ENCODE data around the gene NCK2.

NCK2 gene

GRCh38 chr2:105796131-105796638 is 51.5 kb downstream of the NCK2 start:
- DNase-seq, result peak; percentile 72

GRCh38 chr2:105796791-105797190 is 52.1 kb downstream of the NCK2 start:
- DNase-seq, result no peak

- DNase-seq, result no peak
Measured at GRCh38 chr2:105797298-105797819, 52.6 kb downstream of the NCK2 start.

GRCh38 chr2:105798595-105798994 is 53.9 kb downstream of the NCK2 start:
- DNase-seq, result no peak

- DNase-seq, result no peak
Measured at GRCh38 chr2:105800036-105800713, 55.5 kb downstream of the NCK2 start.

GRCh38 chr2:105800953-105801635 is 56.4 kb downstream of the NCK2 start:
- DNase-seq, result no peak

GRCh38 chr2:105801961-105802360 is 57.2 kb downstream of the NCK2 start:
- no peak for DNase-seq

- no peak for DNase-seq
Measured at GRCh38 chr2:105802587-105802986, 57.9 kb downstream of the NCK2 start.

GRCh38 chr2:105803337-105803736 is 58.6 kb downstream of the NCK2 start:
- no peak for DNase-seq

- peak; percentile 79 for DNase-seq
Measured at GRCh38 chr2:105803773-105804172, 59.1 kb downstream of the NCK2 start.

GRCh38 chr2:105804266-105804665 is 59.6 kb downstream of the NCK2 start:
- DNase-seq, result peak; percentile 98

GRCh38 chr2:105806996-105807395 is 62.3 kb downstream of the NCK2 start:
- DNase-seq, result no peak

- no peak for DNase-seq
Measured at GRCh38 chr2:105808423-105809096, 63.8 kb downstream of the NCK2 start.

GRCh38 chr2:105809097-105809473 is 64.4 kb downstream of the NCK2 start:
- no peak for DNase-seq

- DNase-seq, result no peak
Measured at GRCh38 chr2:105809723-105810122, 65.0 kb downstream of the NCK2 start.

GRCh38 chr2:105812180-105813044 is 67.7 kb downstream of the NCK2 start:
- peak; percentile 16 for DNase-seq

- no peak for DNase-seq
Measured at GRCh38 chr2:105813045-105813315, 68.3 kb downstream of the NCK2 start.

- no peak for DNase-seq
Measured at GRCh38 chr2:105813405-105813804, 68.7 kb downstream of the NCK2 start.

GRCh38 chr2:105814291-105814940 is 69.7 kb downstream of the NCK2 start:
- no peak for DNase-seq

- DNase-seq, result no peak
Measured at GRCh38 chr2:105815401-105815800, 70.7 kb downstream of the NCK2 start.

GRCh38 chr2:105820151-105820550 is 75.4 kb downstream of the NCK2 start:
- no peak for DNase-seq

GRCh38 chr2:105820691-105821090 is 76.0 kb downstream of the NCK2 start:
- DNase-seq, result no peak
